SK-N-SH (cell line): Measurements from ENCODE around the gene COQ8B. TPM values are rescaled to one million over a fixed set of nuclear protein-coding genes. Genes with fewer than 3 reads are reported as not detected.

Source experiments
- CTCF ChIA-PET: fragments of 300-600, 350-600 bp; formaldehyde crosslinking; extraction: SDS; loops from one replicate; lab custom pipeline; 2021; lab: Yijun Ruan, JAX
- POLR2A ChIA-PET: fragments of 350-600 bp; sonication (Branson Sonifier 250); formaldehyde crosslinking; extraction: SDS; loops from one replicate; lab custom pipeline; 2020; ENCODE audit warnings: antibody characterized with exemption, inconsistent platforms; lab: Yijun Ruan, JAX
- DNase-seq: peaks from one replicate; pipeline ENCODE4 v3.0.0; 2012
- H2AFZ ChIP-seq: fragments of 200-600 bp; sonication (generic); 2 replicates; pipeline ENCODE4 v1.8.1; 2016; ENCODE audit warnings: antibody characterized with exemption, mild to moderate bottlenecking, low read depth
- H3F3A ChIP-seq: fragments of 200-600 bp; sonication (generic); replicated peaks from 2 replicates; pipeline ENCODE3; 2016; ENCODE audit warnings: antibody characterized with exemption, mild to moderate bottlenecking; ENCODE audit not compliant: insufficient read depth
- H3K27ac ChIP-seq, 2 experiments: fragments of 200-500 bp in 1 of 2; fragments of 200-600 bp in 1 of 2; sonication (Bioruptor generic) in 1 of 2; sonication (generic), shearing (Covaris generic) in 1 of 2; 2 replicates each; pipeline versions ENCODE4 v1.5.1 to v1.6.1; 2014 to 2016; ENCODE audit warnings: low read depth in 2 of 2, inconsistent platforms in 1 of 2, low read length in 1 of 2, mild to moderate bottlenecking in 1 of 2, mixed read lengths in 1 of 2
- H3K27me3 ChIP-seq: fragments of 200-600 bp; sonication (generic), shearing (Covaris generic); 2 replicates; pipeline ENCODE4 v1.6.1; 2016; ENCODE audit warnings: mixed run types; ENCODE audit not compliant: insufficient read depth
- H3K36me3 ChIP-seq, 2 experiments: fragments of 200-500 bp in 1 of 2; fragments of 200-600 bp in 1 of 2; sonication (Bioruptor generic) in 1 of 2; sonication (generic) in 1 of 2; replicated peaks in 1 of 2; 2 replicates each; pipeline versions ENCODE3 to v1.5.1; 2014 to 2016; ENCODE audit warnings: low read length in 1 of 2, mild to moderate bottlenecking in 1 of 2; ENCODE audit not compliant: insufficient read depth in 2 of 2, control insufficient read depth in 1 of 2
- H3K4me1 ChIP-seq, 2 experiments: fragments of 200-500 bp in 1 of 2; fragments of 200-600 bp in 1 of 2; sonication (Bioruptor generic) in 1 of 2; sonication (generic), shearing (Covaris generic) in 1 of 2; 2 replicates each; pipeline versions ENCODE4 v1.5.1 to v1.6.1; 2014 to 2016; ENCODE audit warnings: low read depth in 1 of 2, low read length in 1 of 2, mixed run types in 1 of 2; ENCODE audit not compliant: insufficient read depth in 2 of 2, control insufficient read depth in 1 of 2
- H3K4me2 ChIP-seq: fragments of 200-600 bp; sonication (generic), shearing (Covaris generic); 2 replicates; pipeline ENCODE4 v1.6.1; 2017; ENCODE audit warnings: mixed run types
- H3K4me3 ChIP-seq, 2 experiments: fragments of 200-500 bp in 1 of 2; fragments of 200-600 bp in 1 of 2; sonication (Bioruptor generic) in 1 of 2; sonication (generic), shearing (Covaris generic) in 1 of 2; 2 replicates each; pipeline versions ENCODE4 v1.5.1 to v1.8.1; 2014 to 2016; ENCODE audit warnings: low read depth in 2 of 2, inconsistent platforms in 1 of 2, low read length in 1 of 2, mild to moderate bottlenecking in 1 of 2, mixed read lengths in 1 of 2, moderate library complexity in 1 of 2
- H3K79me2 ChIP-seq: fragments of 200-600 bp; sonication (generic); 2 replicates; pipeline ENCODE4 v1.8.1; 2017; ENCODE audit warnings: mild to moderate bottlenecking; ENCODE audit not compliant: insufficient read depth
- H3K9ac ChIP-seq: fragments of 200-600 bp; sonication (generic); 2 replicates; pipeline ENCODE4 v1.6.1; 2017; ENCODE audit warnings: mixed run types
- H3K9me2 ChIP-seq: fragments of 200-600 bp; sonication (generic); 2 replicates; pipeline ENCODE4 v1.6.1; 2017; ENCODE audit warnings: mixed run types
- H3K9me3 ChIP-seq: fragments of 200-600 bp; sonication (generic); 2 replicates; pipeline ENCODE4 v1.6.1; 2017; ENCODE audit warnings: mixed run types, mild to moderate bottlenecking, moderate library complexity
- H4K20me1 ChIP-seq: fragments of 200-600 bp; sonication (generic); 2 replicates; pipeline ENCODE4 v1.6.1; 2017; ENCODE audit warnings: mild to moderate bottlenecking, mixed run types; ENCODE audit not compliant: insufficient read depth
- CHD2 ChIP-seq: fragments of 150-350 bp; IDR thresholded peaks from 2 replicates; pipeline ENCODE4 v1.6.1; 2018; ENCODE audit warnings: low read length; ENCODE audit not compliant: partially characterized antibody
- ELF1 ChIP-seq: IDR thresholded peaks from 2 replicates; pipeline ENCODE4 v1.4.0; 2012
- FOSL2 ChIP-seq: IDR thresholded peaks from 2 replicates; pipeline ENCODE4 v1.4.0; 2012; ENCODE audit warnings: low read depth, mild to moderate bottlenecking, moderate library complexity, borderline replicate concordance
- FOXM1 ChIP-seq: IDR thresholded peaks from 2 replicates; pipeline ENCODE4 v1.4.0; 2012; ENCODE audit warnings: low read depth, mild to moderate bottlenecking
- GABPA ChIP-seq: IDR thresholded peaks from 2 replicates; pipeline ENCODE4 v1.4.0; 2012; ENCODE audit warnings: low read depth, mild to moderate bottlenecking
- JUND ChIP-seq: IDR thresholded peaks from 2 replicates; pipeline ENCODE4 v1.4.0; 2012
- NFIC ChIP-seq: IDR thresholded peaks from 2 replicates; pipeline ENCODE4 v1.4.0; 2012; ENCODE audit warnings: borderline replicate concordance
- NRF1 ChIP-seq: IDR thresholded peaks from 2 replicates; pipeline ENCODE4 v1.6.1; 2012; ENCODE audit warnings: low read depth, mild to moderate bottlenecking, low read length
- POLR2AphosphoS5 ChIP-seq: IDR thresholded peaks from 2 replicates; pipeline ENCODE4 v1.6.1; 2012; ENCODE audit warnings: low read depth, low read length
- RAD21 ChIP-seq: IDR thresholded peaks from 2 replicates; pipeline ENCODE4 v1.6.1; 2012; ENCODE audit warnings: mild to moderate bottlenecking, low read length
- RCOR1 ChIP-seq: fragments of 150-350 bp; IDR thresholded peaks from 2 replicates; pipeline ENCODE4 v1.6.1; 2017; ENCODE audit warnings: antibody characterized with exemption, low read length
- TAF1 ChIP-seq: IDR thresholded peaks from 2 replicates; pipeline ENCODE4 v1.6.1; 2012; ENCODE audit warnings: low read depth, mild to moderate bottlenecking, low read length, moderate library complexity, borderline replicate concordance
- YY1 ChIP-seq: IDR thresholded peaks from 2 replicates; pipeline ENCODE4 v1.4.0; 2012; ENCODE audit warnings: low read depth, mild to moderate bottlenecking
- WGBS: methylation state at CpG from one replicate; pipeline ENCODE4 v1.1.6; 2017; ENCODE audit warnings: low lambda C conversion rate; 5-methylcytosine and 5-hydroxymethylcytosine counted together
- polyA plus RNA-seq, 3 experiments: library from polyadenylated mRNA; depleted of rRNA; stranded (reverse); fragments of >200 nt; gene quantifications; 2 replicates each; pipeline ENCODE4 v1.2.3, GENCODE V29; 2012
- TF ChIP-seq, protein P1 (sequence below): IDR thresholded peaks from 2 replicates; pipeline ENCODE4 v1.4.0; 2012; ENCODE audit warnings: low read depth
- TF ChIP-seq, protein P2 (sequence below): fragments of 200-600 bp; sonication (generic); IDR thresholded peaks from 2 replicates; pipeline ENCODE4 v1.6.1; 2017; ENCODE audit warnings: antibody characterized with exemption, mild to moderate bottlenecking, moderate library complexity
- TF ChIP-seq, protein P3 (sequence below): fragments of 150-350 bp; IDR thresholded peaks from 2 replicates; pipeline ENCODE4 v1.6.1; 2017; ENCODE audit warnings: antibody characterized with exemption, low read length, low read depth, borderline replicate concordance
- TF ChIP-seq, protein P4 (sequence below): IDR thresholded peaks from 2 replicates; pipeline ENCODE4 v1.6.1; 2012; ENCODE audit warnings: mild to moderate bottlenecking, low read depth, low read length, moderate library complexity
- TF ChIP-seq, protein P5 (sequence below): IDR thresholded peaks from 2 replicates; pipeline ENCODE4 v1.4.0; 2012; ENCODE audit warnings: low read depth, borderline replicate concordance
- TF ChIP-seq, protein P6 (sequence below): fragments of 150-350 bp; IDR thresholded peaks from 2 replicates; pipeline ENCODE4 v1.6.1; 2016; ENCODE audit warnings: mild to moderate bottlenecking, low read depth, low read length

The COQ8B gene
- polyA plus RNA-seq, 1 of the 3 experiments (the other 2 are of a cell fraction) = 43.8 TPM

DNA sequence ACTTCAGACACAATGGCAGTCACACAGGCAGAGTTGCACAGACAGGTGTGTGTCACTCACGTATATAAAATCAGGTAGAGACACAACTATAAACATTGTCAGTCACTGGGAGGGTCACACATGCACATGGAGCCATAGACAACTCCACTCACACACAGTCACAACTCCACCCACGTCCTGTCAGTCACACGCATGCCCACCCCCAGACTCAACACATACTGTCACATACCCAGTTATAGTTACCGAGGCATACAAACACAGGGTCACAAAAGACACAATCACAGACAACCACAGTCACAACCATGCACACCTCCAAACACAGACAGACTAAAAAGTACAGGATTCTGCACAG is 27.7 kb downstream of the COQ8B start (continued):
- TF ChIP-seq FOXM1 = no peak

DNA sequence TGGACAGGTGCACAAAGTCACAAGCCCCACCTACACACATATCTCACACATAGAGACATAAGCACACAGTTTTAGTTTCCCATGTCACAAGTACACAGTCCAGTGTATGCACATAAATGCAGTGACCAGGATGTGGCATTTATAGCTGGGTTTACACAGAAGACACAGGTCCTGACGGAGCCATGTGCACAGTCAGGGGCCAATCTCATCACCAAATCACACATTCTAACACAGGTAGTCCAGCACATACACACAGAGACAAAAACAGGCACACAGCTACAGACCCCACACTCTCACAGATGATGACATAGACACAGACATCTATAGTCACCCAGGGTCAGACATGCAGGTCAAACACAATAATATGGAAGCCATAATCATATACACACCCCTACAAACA is 28.4 kb downstream of the COQ8B start:
- Histone ChIP-seq H3K4me1 (peaks cover 9 to 28% of the 10 kb centered on the region in 2 experiments; a peak in 2 of 4 replicates), H4K20me1 (peaks cover 26% of the 10 kb centered on the region), H3K9me2 (no peaks in the 10 kb centered on the region), H2AFZ (no peak overlapping the region), H3K4me3 (peak overlapping the region in 1 of 2 experiments; percentile 71; a peak in 2 of 4 replicates), H3K9ac (peak overlapping the region; percentile 88), H3K36me3 (peaks cover 11 to 12% of the 10 kb centered on the region in 2 experiments), H3K27me3 (no peaks in the 10 kb centered on the region), H3K27ac (no peak overlapping the region), H3K4me2 (peak overlapping the region; percentile 99), H3K79me2 (peaks cover 36% of the 10 kb centered on the region), H3K9me3 (no peaks in the 10 kb centered on the region)
- no peak for DNase-seq
- POLR2A ChIA-PET = no interaction called here
- 100% methylated on average over 1 of the region's 1 CpG for WGBS
- CTCF ChIA-PET = no interaction called here
- no peak for TF ChIP-seq POLR2AphosphoS5
- TF ChIP-seq, protein P1, sequence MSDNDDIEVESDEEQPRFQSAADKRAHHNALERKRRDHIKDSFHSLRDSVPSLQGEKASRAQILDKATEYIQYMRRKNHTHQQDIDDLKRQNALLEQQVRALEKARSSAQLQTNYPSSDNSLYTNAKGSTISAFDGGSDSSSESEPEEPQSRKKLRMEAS = no peak
- no peak for TF ChIP-seq TAF1
- TF ChIP-seq NFIC = no peak
- TF ChIP-seq, protein P2, sequence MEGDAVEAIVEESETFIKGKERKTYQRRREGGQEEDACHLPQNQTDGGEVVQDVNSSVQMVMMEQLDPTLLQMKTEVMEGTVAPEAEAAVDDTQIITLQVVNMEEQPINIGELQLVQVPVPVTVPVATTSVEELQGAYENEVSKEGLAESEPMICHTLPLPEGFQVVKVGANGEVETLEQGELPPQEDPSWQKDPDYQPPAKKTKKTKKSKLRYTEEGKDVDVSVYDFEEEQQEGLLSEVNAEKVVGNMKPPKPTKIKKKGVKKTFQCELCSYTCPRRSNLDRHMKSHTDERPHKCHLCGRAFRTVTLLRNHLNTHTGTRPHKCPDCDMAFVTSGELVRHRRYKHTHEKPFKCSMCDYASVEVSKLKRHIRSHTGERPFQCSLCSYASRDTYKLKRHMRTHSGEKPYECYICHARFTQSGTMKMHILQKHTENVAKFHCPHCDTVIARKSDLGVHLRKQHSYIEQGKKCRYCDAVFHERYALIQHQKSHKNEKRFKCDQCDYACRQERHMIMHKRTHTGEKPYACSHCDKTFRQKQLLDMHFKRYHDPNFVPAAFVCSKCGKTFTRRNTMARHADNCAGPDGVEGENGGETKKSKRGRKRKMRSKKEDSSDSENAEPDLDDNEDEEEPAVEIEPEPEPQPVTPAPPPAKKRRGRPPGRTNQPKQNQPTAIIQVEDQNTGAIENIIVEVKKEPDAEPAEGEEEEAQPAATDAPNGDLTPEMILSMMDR = no peak
- no peak for TF ChIP-seq GABPA
- TF ChIP-seq CHD2 = no peak
- TF ChIP-seq, protein P3, sequence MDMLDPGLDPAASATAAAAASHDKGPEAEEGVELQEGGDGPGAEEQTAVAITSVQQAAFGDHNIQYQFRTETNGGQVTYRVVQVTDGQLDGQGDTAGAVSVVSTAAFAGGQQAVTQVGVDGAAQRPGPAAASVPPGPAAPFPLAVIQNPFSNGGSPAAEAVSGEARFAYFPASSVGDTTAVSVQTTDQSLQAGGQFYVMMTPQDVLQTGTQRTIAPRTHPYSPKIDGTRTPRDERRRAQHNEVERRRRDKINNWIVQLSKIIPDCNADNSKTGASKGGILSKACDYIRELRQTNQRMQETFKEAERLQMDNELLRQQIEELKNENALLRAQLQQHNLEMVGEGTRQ = no peak
- TF ChIP-seq, protein P4, sequence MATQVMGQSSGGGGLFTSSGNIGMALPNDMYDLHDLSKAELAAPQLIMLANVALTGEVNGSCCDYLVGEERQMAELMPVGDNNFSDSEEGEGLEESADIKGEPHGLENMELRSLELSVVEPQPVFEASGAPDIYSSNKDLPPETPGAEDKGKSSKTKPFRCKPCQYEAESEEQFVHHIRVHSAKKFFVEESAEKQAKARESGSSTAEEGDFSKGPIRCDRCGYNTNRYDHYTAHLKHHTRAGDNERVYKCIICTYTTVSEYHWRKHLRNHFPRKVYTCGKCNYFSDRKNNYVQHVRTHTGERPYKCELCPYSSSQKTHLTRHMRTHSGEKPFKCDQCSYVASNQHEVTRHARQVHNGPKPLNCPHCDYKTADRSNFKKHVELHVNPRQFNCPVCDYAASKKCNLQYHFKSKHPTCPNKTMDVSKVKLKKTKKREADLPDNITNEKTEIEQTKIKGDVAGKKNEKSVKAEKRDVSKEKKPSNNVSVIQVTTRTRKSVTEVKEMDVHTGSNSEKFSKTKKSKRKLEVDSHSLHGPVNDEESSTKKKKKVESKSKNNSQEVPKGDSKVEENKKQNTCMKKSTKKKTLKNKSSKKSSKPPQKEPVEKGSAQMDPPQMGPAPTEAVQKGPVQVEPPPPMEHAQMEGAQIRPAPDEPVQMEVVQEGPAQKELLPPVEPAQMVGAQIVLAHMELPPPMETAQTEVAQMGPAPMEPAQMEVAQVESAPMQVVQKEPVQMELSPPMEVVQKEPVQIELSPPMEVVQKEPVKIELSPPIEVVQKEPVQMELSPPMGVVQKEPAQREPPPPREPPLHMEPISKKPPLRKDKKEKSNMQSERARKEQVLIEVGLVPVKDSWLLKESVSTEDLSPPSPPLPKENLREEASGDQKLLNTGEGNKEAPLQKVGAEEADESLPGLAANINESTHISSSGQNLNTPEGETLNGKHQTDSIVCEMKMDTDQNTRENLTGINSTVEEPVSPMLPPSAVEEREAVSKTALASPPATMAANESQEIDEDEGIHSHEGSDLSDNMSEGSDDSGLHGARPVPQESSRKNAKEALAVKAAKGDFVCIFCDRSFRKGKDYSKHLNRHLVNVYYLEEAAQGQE = no peak
- TF ChIP-seq ELF1 = no peak
- no peak for TF ChIP-seq FOSL2
- TF ChIP-seq NRF1 = no peak
- TF ChIP-seq JUND = no peak
- no peak for TF ChIP-seq RAD21
- TF ChIP-seq YY1 = no peak
- TF ChIP-seq, protein P5, sequence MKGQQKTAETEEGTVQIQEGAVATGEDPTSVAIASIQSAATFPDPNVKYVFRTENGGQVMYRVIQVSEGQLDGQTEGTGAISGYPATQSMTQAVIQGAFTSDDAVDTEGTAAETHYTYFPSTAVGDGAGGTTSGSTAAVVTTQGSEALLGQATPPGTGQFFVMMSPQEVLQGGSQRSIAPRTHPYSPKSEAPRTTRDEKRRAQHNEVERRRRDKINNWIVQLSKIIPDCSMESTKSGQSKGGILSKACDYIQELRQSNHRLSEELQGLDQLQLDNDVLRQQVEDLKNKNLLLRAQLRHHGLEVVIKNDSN = no peak
- no peak for TF ChIP-seq RCOR1
- TF ChIP-seq, protein P6, sequence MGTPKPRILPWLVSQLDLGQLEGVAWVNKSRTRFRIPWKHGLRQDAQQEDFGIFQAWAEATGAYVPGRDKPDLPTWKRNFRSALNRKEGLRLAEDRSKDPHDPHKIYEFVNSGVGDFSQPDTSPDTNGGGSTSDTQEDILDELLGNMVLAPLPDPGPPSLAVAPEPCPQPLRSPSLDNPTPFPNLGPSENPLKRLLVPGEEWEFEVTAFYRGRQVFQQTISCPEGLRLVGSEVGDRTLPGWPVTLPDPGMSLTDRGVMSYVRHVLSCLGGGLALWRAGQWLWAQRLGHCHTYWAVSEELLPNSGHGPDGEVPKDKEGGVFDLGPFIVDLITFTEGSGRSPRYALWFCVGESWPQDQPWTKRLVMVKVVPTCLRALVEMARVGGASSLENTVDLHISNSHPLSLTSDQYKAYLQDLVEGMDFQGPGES = no peak
- TF ChIP-seq, all 33 proteins: peak for 0
- H3F3A ChIP-seq = peaks cover 6% of the 10 kb centered on the region
